H9 (cell line): ENCODE measurements around the gene CPT1A. TPM values are rescaled to one million over a fixed set of nuclear protein-coding genes. Genes with fewer than 3 reads are reported as not detected.

Source experiments
- DNase-seq: peaks from one replicate; pipeline ENCODE4 v3.0.0-alpha.2; 2017
- H2AFZ ChIP-seq: one replicate; pipeline ENCODE4 v1.6.1; 2013; ENCODE audit warnings: mild to moderate bottlenecking, low read length, control low read depth, moderate library complexity
- H2AK5ac ChIP-seq: 2 replicates; pipeline ENCODE4 v1.6.1; 2013; ENCODE audit warnings: low read length, control low read depth, mixed read lengths; ENCODE audit not compliant: insufficient read length
- H2BK120ac ChIP-seq: one replicate; pipeline ENCODE4 v1.6.1; 2013; ENCODE audit warnings: low read depth, mild to moderate bottlenecking, low read length, control low read depth, inconsistent platforms; ENCODE audit not compliant: poor library complexity, severe bottlenecking
- H2BK12ac ChIP-seq: 2 replicates; pipeline ENCODE4 v1.6.1; 2013; ENCODE audit warnings: low read length, control low read depth, mixed read lengths, low read depth; ENCODE audit not compliant: insufficient read length
- H2BK15ac ChIP-seq: 2 replicates; pipeline ENCODE4 v1.6.1; 2013; ENCODE audit warnings: low read depth, low read length, control low read depth
- H2BK20ac ChIP-seq: one replicate; pipeline ENCODE4 v1.6.1; 2013; ENCODE audit warnings: low read depth, mild to moderate bottlenecking, low read length, control low read depth, inconsistent platforms; ENCODE audit not compliant: poor library complexity, severe bottlenecking
- H2BK5ac ChIP-seq: 2 replicates; pipeline ENCODE4 v1.6.1; 2013; ENCODE audit warnings: low read length, control low read depth, mixed read lengths; ENCODE audit not compliant: insufficient read length
- H3K14ac ChIP-seq: 2 replicates; pipeline ENCODE4 v1.6.1; 2013; ENCODE audit warnings: low read length, control low read depth; ENCODE audit not compliant: insufficient read depth
- H3K18ac ChIP-seq: 2 replicates; pipeline ENCODE4 v1.6.1; 2013; ENCODE audit warnings: low read depth, mild to moderate bottlenecking, mixed read lengths, low read length, control low read depth; ENCODE audit not compliant: insufficient read length
- H3K23ac ChIP-seq: 2 replicates; pipeline ENCODE4 v1.6.1; 2013; ENCODE audit warnings: low read length, control low read depth, mixed read lengths, low read depth; ENCODE audit not compliant: insufficient read length
- H3K23me2 ChIP-seq: 2 replicates; pipeline ENCODE4 v1.6.1; 2013; ENCODE audit warnings: low read depth, mild to moderate bottlenecking, mixed read lengths, low read length, control low read depth; ENCODE audit not compliant: insufficient read length, poor library complexity, severe bottlenecking
- H3K27ac ChIP-seq: 2 replicates; pipeline ENCODE4 v1.5.1; 2013; ENCODE audit warnings: low read length, control low read depth, mixed read lengths, low read depth; ENCODE audit not compliant: insufficient read length
- H3K27me3 ChIP-seq: 2 replicates; pipeline ENCODE4 v1.6.1; 2013; ENCODE audit warnings: low read length, control low read depth, inconsistent platforms; ENCODE audit not compliant: insufficient read depth
- H3K4ac ChIP-seq: 2 replicates; pipeline ENCODE4 v1.6.1; 2013; ENCODE audit warnings: low read depth, mild to moderate bottlenecking, control low read depth, inconsistent platforms, low read length, moderate library complexity
- H3K4me1 ChIP-seq: 2 replicates; pipeline ENCODE4 v1.6.1; 2013; ENCODE audit warnings: low read length, control low read depth, inconsistent platforms; ENCODE audit not compliant: insufficient read depth
- H3K4me2 ChIP-seq: 2 replicates; pipeline ENCODE4 v1.6.1; 2013; ENCODE audit warnings: low read length, control low read depth, mixed read lengths; ENCODE audit not compliant: insufficient read length, insufficient read depth
- H3K56ac ChIP-seq: 2 replicates; pipeline ENCODE4 v1.6.1; 2013; ENCODE audit warnings: low read depth, mild to moderate bottlenecking, mixed read lengths, low read length, control low read depth; ENCODE audit not compliant: insufficient read length
- H3K79me1 ChIP-seq: 2 replicates; pipeline ENCODE4 v1.6.1; 2013; ENCODE audit warnings: low read depth, mild to moderate bottlenecking, moderate library complexity, low read length, control low read depth, inconsistent platforms; ENCODE audit not compliant: insufficient read depth, poor library complexity, severe bottlenecking
- H3K79me2 ChIP-seq: 2 replicates; pipeline ENCODE4 v1.6.1; 2013; ENCODE audit warnings: low read length, control low read depth, inconsistent platforms; ENCODE audit not compliant: insufficient read depth
- H3K9ac ChIP-seq: 2 replicates; pipeline ENCODE4 v1.6.1; 2013; ENCODE audit warnings: low read length, control low read depth, mixed read lengths; ENCODE audit not compliant: insufficient read length; ENCODE audit errors: extremely low read depth
- H3K9me3 ChIP-seq: one replicate; pipeline ENCODE4 v1.6.1; 2013; ENCODE audit warnings: low read depth, low read length, inconsistent platforms; ENCODE audit not compliant: control insufficient read depth
- H3T11ph ChIP-seq: one replicate; pipeline ENCODE4 v1.6.1; 2013; ENCODE audit warnings: mild to moderate bottlenecking, low read length, control low read depth, inconsistent platforms
- H4K20me1 ChIP-seq: one replicate; pipeline ENCODE4 v1.6.1; 2013; ENCODE audit not compliant: control insufficient read depth, insufficient read length, insufficient read depth
- H4K5ac ChIP-seq: 2 replicates; pipeline ENCODE4 v1.6.1; 2013; ENCODE audit warnings: low read depth, mild to moderate bottlenecking, mixed read lengths, low read length, control low read depth; ENCODE audit not compliant: insufficient read length
- H4K8ac ChIP-seq: replicated peaks from 2 replicates; pipeline ENCODE4 v1.6.1; 2013; ENCODE audit warnings: low read length, control low read depth, mixed read lengths, low read depth; ENCODE audit not compliant: insufficient read length
- H4K91ac ChIP-seq: 2 replicates; pipeline ENCODE4 v1.6.1; 2013; ENCODE audit warnings: low read depth, mild to moderate bottlenecking, moderate library complexity, mixed read lengths, low read length, control low read depth; ENCODE audit not compliant: insufficient read length
- H3K27ac Mint-ChIP-seq, 3 experiments: 2 replicates in 2 of 3; 3 replicates in 1 of 3; pipeline ENCODE4 v1.8.0; 2020 to 2021; ENCODE audit warnings: mixed read lengths in 3 of 3, mild to moderate bottlenecking in 1 of 3, moderate library complexity in 1 of 3
- H3K27me3 Mint-ChIP-seq: 2 replicates; pipeline ENCODE4 v1.8.0; 2021; ENCODE audit warnings: low read depth, mild to moderate bottlenecking, moderate library complexity, mixed read lengths
- H3K36me3 Mint-ChIP-seq, 3 experiments: 2 replicates in 2 of 3; 3 replicates in 1 of 3; pipeline ENCODE4 v1.8.0; 2020 to 2021; ENCODE audit warnings: low read depth in 3 of 3, mixed read lengths in 3 of 3; ENCODE audit not compliant: insufficient read depth in 1 of 3
- H3K4me1 Mint-ChIP-seq, 2 experiments: 2 replicates each; pipeline ENCODE4 v1.8.0; 2020; ENCODE audit warnings: mixed read lengths in 2 of 2
- H3K4me3 Mint-ChIP-seq, 2 experiments: 2 replicates in 1 of 2; 3 replicates in 1 of 2; pipeline ENCODE4 v1.8.0; 2020 to 2021; ENCODE audit warnings: mild to moderate bottlenecking in 2 of 2, mixed read lengths in 2 of 2, moderate library complexity in 1 of 2
- H3K9me3 Mint-ChIP-seq, 2 experiments: 2 replicates in 1 of 2; 3 replicates in 1 of 2; pipeline ENCODE4 v1.8.0; 2020; ENCODE audit warnings: mild to moderate bottlenecking in 2 of 2, mixed read lengths in 2 of 2, moderate library complexity in 1 of 2
- CTCF ChIP-seq: fragments of 200-600 bp; sonication (generic); conservative IDR thresholded peaks from 3 replicates; pipeline ENCODE4 v1.8.0; 2021; ENCODE audit warnings: antibody characterized with exemption, mild to moderate bottlenecking
- WGBS: extraction: QIAGEN DNeasy Blood & Tissue Kit; methylation state at CpG from one replicate; pipeline ENCODE4 v1.1.7; 2013; ENCODE audit warnings: missing lambda C conversion rate, low lambda C conversion rate, mixed read lengths; ENCODE audit not compliant: insufficient read length; ENCODE audit errors: extremely low coverage; 5-methylcytosine and 5-hydroxymethylcytosine counted together
- total RNA-seq: library from RNA; stranded (reverse); gene quantifications from 2 replicates; pipeline ENCODE4 v1.2.1, GENCODE V29; 2021

Gene CPT1A
- total RNA-seq, 1 experiment from 2014 or later: 7.5 TPM

GRCh38 chr11:68724293-68724692 lies 117.4 kb downstream of the CPT1A start:
- no peak overlapping the region for H4K8ac ChIP-seq
- H3K56ac ChIP-seq: no peak overlapping the region
- no peak overlapping the region for H2BK12ac ChIP-seq
- H2BK20ac ChIP-seq: no peak overlapping the region
- H3K23me2 ChIP-seq: no peaks in the 10 kb centered on the region
- peaks cover 9% of the 10 kb centered on the region in 2 experiments for H3K4me1 Mint-ChIP-seq
- H3K4ac ChIP-seq: no peak overlapping the region
- H3K4me3 Mint-ChIP-seq: no peak overlapping the region
- H3K23ac ChIP-seq: no peak overlapping the region
- H4K91ac ChIP-seq: no peak overlapping the region
- H3K4me2 ChIP-seq: no peak overlapping the region
- H3K79me2 ChIP-seq: no peaks in the 10 kb centered on the region
- no peaks in the 10 kb centered on the region for H3K27me3 Mint-ChIP-seq
- no peak overlapping the region for H3K18ac ChIP-seq
- H4K20me1 ChIP-seq: no peaks in the 10 kb centered on the region
- H3K36me3 Mint-ChIP-seq: peaks cover 0 to 5% (median 3%) of the 10 kb centered on the region in 3 experiments; a peak in 4 of 7 replicates
- no peak overlapping the region for H3K27ac ChIP-seq
- H4K5ac ChIP-seq: no peak overlapping the region
- H3K4me1 ChIP-seq: no peaks in the 10 kb centered on the region; the same call in 1 of the 2 replicates
- WGBS: no CpG with 5 or more reads among the region's 4 CpGs
- H3K14ac ChIP-seq: no peak overlapping the region
- no peak overlapping the region for H2BK120ac ChIP-seq
- H3K9ac ChIP-seq: no peak overlapping the region
- no peaks in the 10 kb centered on the region for H3K79me1 ChIP-seq
- no peaks in the 10 kb centered on the region for H3K27me3 ChIP-seq
- peaks cover 10 to 12% of the 10 kb centered on the region in 2 experiments for H3K9me3 Mint-ChIP-seq
- H2AK5ac ChIP-seq: no peak overlapping the region
- no peak overlapping the region for H2AFZ ChIP-seq
- H3K27ac Mint-ChIP-seq: no peak overlapping the region
- H3K9me3 ChIP-seq: no peaks in the 10 kb centered on the region
- no peak overlapping the region for H2BK5ac ChIP-seq
- no peak for DNase-seq
- H3T11ph ChIP-seq: no peak overlapping the region
- no peak for TF ChIP-seq CTCF
- H2BK15ac ChIP-seq: peak overlapping the region; percentile 61; the same call in 1 of the 2 replicates
